ENCODE data around the gene CYP4A22.

The CYP4A22 gene

DNA sequence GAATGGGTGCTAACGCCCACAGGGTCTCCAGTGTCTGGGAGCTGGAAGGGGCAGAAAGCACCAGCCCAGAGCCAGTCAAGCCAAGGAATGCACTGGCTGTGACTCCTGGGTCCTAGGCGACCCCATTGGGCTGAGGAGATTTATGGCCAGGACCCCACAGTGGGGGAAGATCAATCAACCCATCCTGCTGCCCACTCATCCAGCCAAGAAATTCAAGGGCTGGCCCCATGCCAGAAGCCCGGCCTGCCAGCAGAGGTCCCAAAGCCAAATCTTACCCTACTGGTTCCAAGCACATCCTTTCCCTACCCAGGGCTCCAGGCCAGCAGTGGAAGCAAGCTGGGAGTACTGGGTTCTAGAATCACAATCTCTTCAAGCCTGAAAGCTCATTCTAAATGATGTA lies 59.4 kb downstream of the CYP4A22 start:
- H3K27ac ChIP-seq = no peak overlapping the region
- DNase-seq (ENCODE audit: low read depth, low spot score) = no peak

DNA sequence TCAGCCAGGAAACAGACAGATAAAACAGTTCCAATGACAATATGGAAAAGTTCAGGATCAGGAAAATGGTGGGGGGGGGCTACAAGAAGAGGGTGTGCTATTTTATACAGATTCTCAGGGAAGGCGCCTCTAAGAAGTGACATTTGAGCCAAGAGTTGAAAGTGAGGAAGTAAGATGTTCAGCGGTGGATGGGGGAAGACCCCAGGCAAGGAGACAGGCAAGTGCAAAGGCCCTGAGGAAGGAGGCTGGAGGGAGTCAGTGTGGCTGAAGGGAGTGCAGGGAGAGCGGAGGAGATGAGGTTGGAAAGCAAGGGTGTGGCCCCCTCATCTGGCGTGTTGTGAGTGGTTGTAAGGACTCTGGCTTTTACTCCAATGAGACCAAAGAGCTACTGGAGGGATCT lies 61.0 kb downstream of the CYP4A22 start:
- H3K27ac ChIP-seq = no peak overlapping the region
- no peak for DNase-seq (ENCODE audit: low read depth, low spot score)
